H1 (cell line): ENCODE results near the gene PXN. TPM values are rescaled to one million over a fixed set of nuclear protein-coding genes. Genes with fewer than 3 reads are reported as not detected.

ENCODE experiments used
- CTCF ChIA-PET: fragments of 300-600 bp; sonication (Branson Sonifier 250); formaldehyde crosslinking; loops from one replicate; lab custom pipeline; 2021; ENCODE audit not compliant: partially characterized antibody; lab: Charles Lee
- POLR2A ChIA-PET: fragments of 300-600 bp; sonication (Branson Sonifier 250); formaldehyde crosslinking; loops from one replicate; lab custom pipeline; 2021; ENCODE audit warnings: inconsistent platforms; ENCODE audit not compliant: partially characterized antibody; lab: Charles Lee
- DNase-seq, 2 experiments: peaks; one replicate each; pipeline versions ENCODE4 v3.0.0 to v3.0.0-alpha.2; 2010 to 2022; ENCODE audit warnings: low spot score in 2 of 2, low read depth in 1 of 2, mixed read lengths in 1 of 2
- FAIRE-seq: peaks from 2 replicates; lab custom pipeline; 2011; peaks lifted over from hg19 to GRCh38; lab: Jason Lieb, UNC
- H2AFZ ChIP-seq: 2 replicates; pipeline ENCODE4 v1.8.1; 2012; ENCODE audit warnings: low read length, inconsistent platforms
- H2AK5ac ChIP-seq: 2 replicates; pipeline ENCODE4 v1.6.1; 2013; ENCODE audit warnings: low read depth, low read length
- H2BK120ac ChIP-seq: replicated peaks from 2 replicates; pipeline ENCODE3; 2013; ENCODE audit warnings: low read depth, low read length, inconsistent platforms
- H2BK12ac ChIP-seq: 2 replicates; pipeline ENCODE4 v1.6.1; 2013; ENCODE audit warnings: low read depth, low read length
- H2BK15ac ChIP-seq: 2 replicates; pipeline ENCODE4 v1.6.1; 2013; ENCODE audit warnings: low read length
- H2BK20ac ChIP-seq: 2 replicates; pipeline ENCODE4 v1.6.1; 2013; ENCODE audit warnings: low read length
- H2BK5ac ChIP-seq: 2 replicates; pipeline ENCODE4 v1.6.1; 2013; ENCODE audit warnings: low read depth, low read length
- H3K14ac ChIP-seq: 2 replicates; pipeline ENCODE4 v1.6.1; 2013; ENCODE audit warnings: inconsistent platforms; ENCODE audit not compliant: insufficient read length
- H3K18ac ChIP-seq: 2 replicates; pipeline ENCODE4 v1.6.1; 2013; ENCODE audit warnings: low read length; ENCODE audit errors: extremely low read depth
- H3K23ac ChIP-seq: 2 replicates; pipeline ENCODE4 v1.6.1; 2013; ENCODE audit warnings: inconsistent platforms; ENCODE audit not compliant: insufficient read length
- H3K23me2 ChIP-seq: 2 replicates; pipeline ENCODE4 v1.6.1; 2013; ENCODE audit warnings: low read depth, low read length
- H3K27ac ChIP-seq: 2 replicates; pipeline ENCODE4 v1.6.1; 2011; ENCODE audit warnings: low read depth, low read length, inconsistent platforms
- H3K27me3 ChIP-seq, 4 experiments: replicated peaks in 1 of 4; 1 replicate in 1 of 4; 2 replicates in 3 of 4; pipeline versions ENCODE4 v1.6.1 to v1.8.1; 2011 to 2013; ENCODE audit warnings: low read length in 3 of 4, mild to moderate bottlenecking in 3 of 4, inconsistent platforms in 2 of 4, mixed read lengths in 2 of 4, moderate library complexity in 1 of 4; ENCODE audit not compliant: control insufficient read depth in 3 of 4, insufficient read depth in 3 of 4; ENCODE audit errors: extremely low read depth in 1 of 4
- H3K36me3 ChIP-seq, 4 experiments: 2 replicates each; pipeline versions ENCODE4 v1.6.1 to v1.8.1; 2011 to 2013; ENCODE audit warnings: mild to moderate bottlenecking in 4 of 4, low read length in 3 of 4, moderate library complexity in 2 of 4, control low read depth in 1 of 4, inconsistent platforms in 1 of 4; ENCODE audit not compliant: insufficient read depth in 4 of 4, control insufficient read depth in 2 of 4
- H3K4ac ChIP-seq: replicated peaks from 2 replicates; pipeline ENCODE3; 2013; ENCODE audit warnings: low read length, low read depth, mixed read lengths, inconsistent platforms; ENCODE audit not compliant: insufficient read length
- H3K4me1 ChIP-seq, 4 experiments: replicated peaks in 1 of 4; 1 replicate in 1 of 4; 2 replicates in 3 of 4; pipeline versions ENCODE4 v1.6.1 to v1.8.1; 2011 to 2013; ENCODE audit warnings: low read length in 3 of 4, inconsistent platforms in 2 of 4, mixed read lengths in 1 of 4; ENCODE audit not compliant: insufficient read depth in 4 of 4, control insufficient read depth in 3 of 4
- H3K4me2 ChIP-seq, 2 experiments: 2 replicates each; pipeline versions ENCODE4 v1.6.1 to v1.8.1; 2011 to 2013; ENCODE audit warnings: low read depth in 2 of 2, low read length in 2 of 2, control low read depth in 1 of 2, inconsistent platforms in 1 of 2, mild to moderate bottlenecking in 1 of 2; ENCODE audit not compliant: insufficient read depth in 1 of 2
- H3K4me3 ChIP-seq, 4 experiments: fragments of 200-600, 300-600 bp in 1 of 4; sonication (generic), shearing (Covaris generic), sonication (Bioruptor Twin) in 1 of 4; 2 replicates each; pipeline versions ENCODE4 v1.5.1 to v1.8.1; 2011 to 2016; ENCODE audit warnings: low read length in 4 of 4, low read depth in 3 of 4, control low read depth in 2 of 4, inconsistent platforms in 2 of 4, mild to moderate bottlenecking in 2 of 4, mixed read lengths in 1 of 4, moderate library complexity in 1 of 4; ENCODE audit not compliant: insufficient read depth in 2 of 4; ENCODE audit errors: extremely low read depth in 1 of 4
- H3K56ac ChIP-seq: replicated peaks from 2 replicates; pipeline ENCODE3; 2013; ENCODE audit warnings: low read depth, mild to moderate bottlenecking, mixed read lengths, low read length, inconsistent platforms; ENCODE audit not compliant: insufficient read length
- H3K79me1 ChIP-seq: 2 replicates; pipeline ENCODE4 v1.6.1; 2013; ENCODE audit warnings: low read depth, low read length, control low read depth
- H3K79me2 ChIP-seq, 2 experiments: 2 replicates each; pipeline versions ENCODE4 v1.6.1 to v1.8.1; 2012 to 2013; ENCODE audit warnings: low read length in 2 of 2, mild to moderate bottlenecking in 2 of 2, inconsistent platforms in 1 of 2; ENCODE audit not compliant: insufficient read depth in 2 of 2, control insufficient read depth in 1 of 2
- H3K9ac ChIP-seq, 4 experiments: replicated peaks in 1 of 4; 1 replicate in 1 of 4; 2 replicates in 3 of 4; pipeline versions ENCODE4 v1.6.1 to v1.8.1; 2011 to 2013; ENCODE audit warnings: low read depth in 3 of 4, low read length in 3 of 4, control low read depth in 2 of 4, mild to moderate bottlenecking in 2 of 4, moderate library complexity in 2 of 4, inconsistent platforms in 1 of 4; ENCODE audit errors: extremely low read depth in 1 of 4
- H3K9me3 ChIP-seq, 2 experiments: 2 replicates each; pipeline versions ENCODE4 v1.6.1 to v1.8.1; 2012 to 2013; ENCODE audit warnings: mild to moderate bottlenecking in 2 of 2, moderate library complexity in 2 of 2, control low read depth in 1 of 2, inconsistent platforms in 1 of 2, low read depth in 1 of 2, low read length in 1 of 2, mixed read lengths in 1 of 2; ENCODE audit not compliant: insufficient read depth in 2 of 2
- H4K20me1 ChIP-seq, 2 experiments: replicated peaks in 1 of 2; 2 replicates each; pipeline versions ENCODE3 to v1.8.1; 2011 to 2013; ENCODE audit warnings: inconsistent platforms in 2 of 2, low read length in 2 of 2, mild to moderate bottlenecking in 1 of 2; ENCODE audit not compliant: insufficient read depth in 2 of 2, control insufficient read depth in 1 of 2
- H4K5ac ChIP-seq: 2 replicates; pipeline ENCODE4 v1.6.1; 2013; ENCODE audit warnings: low read length, low read depth, mixed read lengths, inconsistent platforms; ENCODE audit not compliant: insufficient read length
- H4K8ac ChIP-seq: 2 replicates; pipeline ENCODE4 v1.8.0; 2013; ENCODE audit warnings: mild to moderate bottlenecking, moderate library complexity, low read length, inconsistent platforms; ENCODE audit not compliant: insufficient read depth; ENCODE audit errors: extremely low read depth
- H4K91ac ChIP-seq: replicated peaks from 2 replicates; pipeline ENCODE3; 2013; ENCODE audit warnings: low read length, mixed read lengths, inconsistent platforms; ENCODE audit not compliant: insufficient read length
- ATF3 ChIP-seq: IDR thresholded peaks from 2 replicates; pipeline ENCODE4 v1.6.1; 2011; ENCODE audit warnings: low read depth, mild to moderate bottlenecking, low read length; ENCODE audit not compliant: insufficient read depth
- EGR1 ChIP-seq: IDR thresholded peaks from 2 replicates; pipeline ENCODE4 v1.6.1; 2011; ENCODE audit warnings: low read depth, low read length, borderline replicate concordance
- EP300 ChIP-seq, 2 experiments: IDR thresholded peaks; 1 replicate in 1 of 2; 2 replicates in 1 of 2; pipeline ENCODE4 v1.6.1; 2011 to 2012; ENCODE audit warnings: low read depth in 2 of 2, low read length in 2 of 2, mild to moderate bottlenecking in 2 of 2, borderline replicate concordance in 1 of 2, inconsistent platforms in 1 of 2, moderate library complexity in 1 of 2
- FOSL1 ChIP-seq: IDR thresholded peaks from 2 replicates; pipeline ENCODE4 v1.6.1; 2011; ENCODE audit warnings: mild to moderate bottlenecking, low read depth, low read length, moderate library complexity; ENCODE audit not compliant: insufficient read depth
- JUN ChIP-seq: IDR thresholded peaks from 2 replicates; pipeline ENCODE4 v1.6.1; 2011; ENCODE audit warnings: low read depth, mild to moderate bottlenecking, improper control_type of control experiment, low read length
- SIRT6 ChIP-seq: IDR thresholded peaks from one replicate; pipeline ENCODE4 v1.7.1; 2012; ENCODE audit warnings: low read length, inconsistent platforms
- TAF7 ChIP-seq: optimal IDR thresholded peaks from 2 replicates; pipeline ENCODE3; 2011; ENCODE audit warnings: low read depth, mild to moderate bottlenecking, inconsistent platforms, low read length, moderate library complexity, borderline replicate concordance
- YY1 ChIP-seq: IDR thresholded peaks from 2 replicates; pipeline ENCODE4 v1.6.1; 2011; ENCODE audit warnings: low read depth, mild to moderate bottlenecking, low read length
- WGBS, 2 experiments: shearing (Covaris generic) in 1 of 2; methylation state at CpG; one replicate each; pipeline versions ENCODE4 v1.1.6 to v1.1.7; 2013 to 2015; ENCODE audit warnings: low lambda C conversion rate in 2 of 2, mixed read lengths in 2 of 2, inconsistent platforms in 1 of 2, low coverage in 1 of 2, missing lambda C conversion rate in 1 of 2; ENCODE audit not compliant: insufficient replicate concordance in 2 of 2, insufficient coverage in 1 of 2, insufficient read length in 1 of 2; ENCODE audit errors: extremely low coverage in 1 of 2, missing lambda C conversion rate in 1 of 2; 5-methylcytosine and 5-hydroxymethylcytosine counted together
- polyA plus RNA-seq, 7 experiments: library from polyadenylated mRNA; depleted of rRNA in 3 of 7; stranded (reverse) in 5 of 7; unstranded in 2 of 7; fragments of >200 nt in 5 of 7; fragments of 200-250 nt in 2 of 7; gene quantifications; 1 replicate in 5 of 7; 2 replicates in 1 of 7; 4 replicates in 1 of 7; pipeline versions ENCODE4 v1.2.1 to v1.2.3, GENCODE V29; 2011 to 2013; ENCODE audit warnings: missing spikeins in 2 of 7, mixed read lengths in 2 of 7
- total RNA-seq: library from RNA; stranded (reverse); fragmentation: NEBNext Ultra II Directional; extraction: Animal tissue kit (Norgen Biotek cat#: 25700); gene quantifications from 2 replicates; pipeline ENCODE4 v1.2.1, GENCODE V29; 2021

Gene PXN
- total and polyA plus RNA-seq, 2 of the 8 experiments (the other 6 are each of a cell fraction or from before 2014, with no cell fraction given), result 51.0 to 105 TPM

GRCh38 chr12:120186654-120187053 is 78.9 kb downstream of the PXN start:
- Histone ChIP-seq H2AFZ (no peak overlapping the region), H4K8ac (no peak overlapping the region), H2BK15ac (no peak overlapping the region), H3K9ac (no peak overlapping the region), H3K27ac (no peak overlapping the region), H3K27me3 (no peaks in the 10 kb centered on the region), H4K5ac (no peak overlapping the region), H4K91ac (no peak overlapping the region), H2BK20ac (no peak overlapping the region), H3K79me1 (peaks cover 11% of the 10 kb centered on the region), H3K9me3 (no peaks in the 10 kb centered on the region), H3K23me2 (no peaks in the 10 kb centered on the region), H2BK5ac (no peak overlapping the region), H3K4me3 (no peak overlapping the region), H3K4me2 (no peak overlapping the region), H2BK120ac (no peak overlapping the region), H3K36me3 (peaks cover 33 to 80% (median 66%) of the 10 kb centered on the region in 4 experiments), H2AK5ac (no peak overlapping the region), H3K4ac (no peak overlapping the region), H3K14ac (no peak overlapping the region), H3K23ac (no peak overlapping the region), H3K4me1 (no peaks in the 10 kb centered on the region), H2BK12ac (no peak overlapping the region), H4K20me1 (peaks cover 3 to 11% of the 10 kb centered on the region in 2 experiments), H3K79me2 (peaks cover 3 to 38% of the 10 kb centered on the region in 2 experiments; a peak in 3 of 4 replicates), H3K56ac (no peak overlapping the region), H3K18ac (no peak overlapping the region)
- ChIA-PET CTCF (interaction anchor here (0.7 to 1.2 kb wide), 3 partner anchors 9 to 121 kb away, joined by 3 read pairs; partner anchors contain the start of gene SIRT4), POLR2A (interaction anchor here (0.7 to 88.3 kb wide), 7 partner anchors 10 to 516 kb away, joined by 3 to 4270 read pairs (median 8); partner anchors contain the start of genes PXN, RNU4-1, RNU4-2 and RPLP0)
- FAIRE-seq, result no peak
- 94% methylated on average over 4 of the region's 4 CpGs; no CpG with 5 or more reads in 1 of the 2 experiments for WGBS, 2 experiments
- TF ChIP-seq ATF3, result no peak
- TF ChIP-seq FOSL1, result no peak
- TF ChIP-seq SIRT6, result no peak
- TF ChIP-seq TAF7, result no peak
- TF ChIP-seq JUN, result no peak
- no peak for TF ChIP-seq EP300 (IDR thresholded peaks at IDR 0.05; ENCODE audit: borderline replicate concordance in 1 of 2, low read depth in 2 of 2, low read length in 2 of 2)
- TF ChIP-seq YY1, result no peak
- TF ChIP-seq EGR1, result no peak
- no peak for DNase-seq
